Mesenchymal stem cell (in vitro differentiated cells and primary cell): ENCODE results near the gene NUP210.

Experiments
- DNase-seq: peaks from one replicate; pipeline ENCODE4 v3.0.0-alpha.2; 2013
- H2AFZ ChIP-seq: one replicate; pipeline ENCODE4 v1.6.1; 2013; ENCODE audit warnings: low read depth, mild to moderate bottlenecking, control low read depth, inconsistent platforms, low read length, moderate library complexity
- H2AK5ac ChIP-seq: 2 replicates; pipeline ENCODE4 v1.6.1; 2013; ENCODE audit warnings: low read length, moderate library complexity, mild to moderate bottlenecking, inconsistent platforms; ENCODE audit not compliant: severe bottlenecking
- H2BK120ac ChIP-seq: one replicate; pipeline ENCODE4 v1.6.1; 2013; ENCODE audit warnings: low read depth, mild to moderate bottlenecking, inconsistent platforms, low read length, moderate library complexity
- H2BK12ac ChIP-seq, 2 experiments: one replicate each; pipeline ENCODE4 v1.6.1; 2013; ENCODE audit warnings: inconsistent platforms in 2 of 2, low read length in 2 of 2, mild to moderate bottlenecking in 2 of 2, moderate library complexity in 2 of 2, control low read depth in 1 of 2
- H2BK15ac ChIP-seq: one replicate; pipeline ENCODE4 v1.6.1; 2013; ENCODE audit warnings: mild to moderate bottlenecking, low read depth, inconsistent platforms; ENCODE audit not compliant: poor library complexity, severe bottlenecking
- H2BK5ac ChIP-seq: 2 replicates; pipeline ENCODE4 v1.6.1; 2013; ENCODE audit warnings: low read depth, mild to moderate bottlenecking, low read length, control low read depth, inconsistent platforms; ENCODE audit not compliant: poor library complexity, severe bottlenecking
- H3K14ac ChIP-seq, 2 experiments: one replicate each; pipeline ENCODE4 v1.6.1; 2013; ENCODE audit warnings: inconsistent platforms in 2 of 2, low read length in 2 of 2, control low read depth in 1 of 2, mild to moderate bottlenecking in 1 of 2, moderate library complexity in 1 of 2
- H3K18ac ChIP-seq, 2 experiments: one replicate each; pipeline ENCODE4 v1.6.1; 2013; ENCODE audit warnings: inconsistent platforms in 2 of 2, low read length in 2 of 2, control low read depth in 1 of 2, low read depth in 1 of 2, mild to moderate bottlenecking in 1 of 2
- H3K23ac ChIP-seq, 2 experiments: one replicate each; pipeline ENCODE4 v1.6.1; 2013; ENCODE audit warnings: inconsistent platforms in 2 of 2, low read length in 2 of 2, mild to moderate bottlenecking in 2 of 2, moderate library complexity in 2 of 2, control low read depth in 1 of 2
- H3K27ac ChIP-seq: 2 replicates; pipeline ENCODE4 v1.5.1; 2013; ENCODE audit warnings: mild to moderate bottlenecking, moderate library complexity, low read length, control low read depth, inconsistent platforms; ENCODE audit not compliant: poor library complexity, severe bottlenecking
- H3K27me3 ChIP-seq, 2 experiments: 2 replicates each; pipeline versions ENCODE4 v1.6.1 to v1.7.0; 2013; ENCODE audit warnings: low read length in 2 of 2, mild to moderate bottlenecking in 2 of 2, moderate library complexity in 2 of 2, control low read depth in 1 of 2, inconsistent platforms in 1 of 2; ENCODE audit not compliant: control insufficient read depth in 1 of 2, insufficient read depth in 1 of 2
- H3K36me3 ChIP-seq, 2 experiments: 2 replicates each; pipeline versions ENCODE4 v1.6.1 to v1.7.0; 2013; ENCODE audit warnings: low read length in 2 of 2, control low read depth in 1 of 2, inconsistent platforms in 1 of 2, low read depth in 1 of 2, mild to moderate bottlenecking in 1 of 2; ENCODE audit not compliant: insufficient read depth in 2 of 2, control insufficient read depth in 1 of 2
- H3K4ac ChIP-seq, 2 experiments: one replicate each; pipeline ENCODE4 v1.6.1; 2013; ENCODE audit warnings: inconsistent platforms in 2 of 2, low read length in 2 of 2, mild to moderate bottlenecking in 2 of 2, moderate library complexity in 2 of 2, control low read depth in 1 of 2, low read depth in 1 of 2
- H3K4me1 ChIP-seq: 2 replicates; pipeline ENCODE4 v1.6.1; 2013; ENCODE audit warnings: low read depth, low read length, control low read depth; ENCODE audit not compliant: control insufficient read depth, insufficient read depth
- H3K4me2 ChIP-seq: 2 replicates; pipeline ENCODE4 v1.6.1; 2013; ENCODE audit warnings: low read length, mild to moderate bottlenecking, inconsistent platforms; ENCODE audit not compliant: poor library complexity, severe bottlenecking
- H3K4me3 ChIP-seq, 2 experiments: 2 replicates each; pipeline versions ENCODE4 v1.5.1 to v1.7.0; 2013; ENCODE audit warnings: low read length in 2 of 2, mild to moderate bottlenecking in 2 of 2, control low read depth in 1 of 2, low read depth in 1 of 2; ENCODE audit not compliant: insufficient read depth in 1 of 2
- H3K79me1 ChIP-seq: replicated peaks from 2 replicates; pipeline ENCODE4 v1.6.1; 2013; ENCODE audit warnings: mild to moderate bottlenecking, control low read depth, low read length, inconsistent platforms; ENCODE audit not compliant: poor library complexity, severe bottlenecking
- H3K9ac ChIP-seq: 2 replicates; pipeline ENCODE4 v1.7.0; 2013; ENCODE audit warnings: mild to moderate bottlenecking, low read length, moderate library complexity
- H3K9me3 ChIP-seq: 2 replicates; pipeline ENCODE4 v1.7.0; 2013; ENCODE audit warnings: mild to moderate bottlenecking, low read length; ENCODE audit not compliant: control insufficient read depth
- H4K8ac ChIP-seq: one replicate; pipeline ENCODE4 v1.6.1; 2013; ENCODE audit warnings: inconsistent platforms, mild to moderate bottlenecking, low read length, moderate library complexity
- H4K91ac ChIP-seq: one replicate; pipeline ENCODE4 v1.6.1; 2013; ENCODE audit warnings: mild to moderate bottlenecking, low read length, inconsistent platforms
- WGBS: methylation state at CpG from one replicate; pipeline ENCODE4 v1.1.7; 2013; ENCODE audit warnings: mixed read lengths; 5-methylcytosine and 5-hydroxymethylcytosine counted together

NUP210 gene

GRCh38 chr3:13323822-13324221, 96.3 kb downstream of the NUP210 start:
- Histone ChIP-seq H3K36me3 (no peaks in the 10 kb centered on the region), H2BK5ac (no peak overlapping the region), H2AK5ac (no peak overlapping the region), H3K4me1 (peaks cover 2% of the 10 kb centered on the region), H3K4me2 (no peak overlapping the region), H3K4ac (no peak overlapping the region), H2BK15ac (no peak overlapping the region), H4K91ac (no peak overlapping the region), H3K27me3 (peaks cover 11 to 48% of the 10 kb centered on the region in 2 experiments), H3K79me1 (no peaks in the 10 kb centered on the region), H3K9me3 (no peaks in the 10 kb centered on the region), H2BK120ac (no peak overlapping the region), H2BK12ac (no peak overlapping the region), H2AFZ (no peak overlapping the region), H3K18ac (no peak overlapping the region), H3K14ac (no peak overlapping the region), H4K8ac (no peak overlapping the region), H3K27ac (no peak overlapping the region), H3K23ac (no peak overlapping the region), H3K4me3 (no peak overlapping the region), H3K9ac (no peak overlapping the region)
- 69% methylated on average over 5 of the region's 5 CpGs for WGBS
- no peak for DNase-seq

GRCh38 chr3:13322324-13322723, 97.8 kb downstream of the NUP210 start:
- Histone ChIP-seq H3K79me1 (no peaks in the 10 kb centered on the region), H2BK120ac (no peak overlapping the region), H3K4ac (no peak overlapping the region), H4K91ac (no peak overlapping the region), H3K14ac (no peak overlapping the region), H3K27ac (no peak overlapping the region), H4K8ac (no peak overlapping the region), H3K23ac (no peak overlapping the region), H3K9me3 (no peaks in the 10 kb centered on the region), H2AFZ (no peak overlapping the region), H3K9ac (no peak overlapping the region), H3K18ac (no peak overlapping the region), H3K4me2 (no peak overlapping the region), H2BK5ac (no peak overlapping the region), H2AK5ac (no peak overlapping the region), H2BK15ac (no peak overlapping the region), H3K4me1 (peaks cover 2% of the 10 kb centered on the region), H2BK12ac (no peak overlapping the region), H3K36me3 (no peaks in the 10 kb centered on the region), H3K27me3 (peaks cover 8 to 34% of the 10 kb centered on the region in 2 experiments), H3K4me3 (no peak overlapping the region)
- 82% methylated on average over 8 of the region's 8 CpGs for WGBS
- no peak for DNase-seq

- Histone ChIP-seq H3K4me1 (no peaks in the 10 kb centered on the region), H3K23ac (no peak overlapping the region), H2AFZ (no peak overlapping the region), H3K9ac (no peak overlapping the region), H2BK12ac (no peak overlapping the region), H3K4me2 (no peak overlapping the region), H3K9me3 (no peaks in the 10 kb centered on the region), H3K36me3 (no peaks in the 10 kb centered on the region), H2BK5ac (no peak overlapping the region), H2BK120ac (no peak overlapping the region), H3K4ac (no peak overlapping the region), H3K27ac (no peak overlapping the region), H4K91ac (no peak overlapping the region), H2BK15ac (peak overlapping the region; percentile 74), H3K27me3 (peaks cover 8 to 22% of the 10 kb centered on the region in 2 experiments), H3K14ac (no peak overlapping the region), H2AK5ac (no peak overlapping the region), H3K4me3 (no peak overlapping the region), H3K18ac (no peak overlapping the region), H3K79me1 (no peaks in the 10 kb centered on the region), H4K8ac (no peak overlapping the region)
- no peak for DNase-seq
- whole genome bisulfite sequencing = 92% methylated on average over 21 of the region's 22 CpGs
Observed at GRCh38 chr3:13319564-13320220, 100.4 kb downstream of the NUP210 start.

- Histone ChIP-seq H4K91ac (no peak overlapping the region), H3K23ac (no peak overlapping the region), H3K14ac (no peak overlapping the region), H3K4me3 (no peak overlapping the region), H3K4me2 (no peak overlapping the region), H3K27me3 (peaks cover 2 to 16% of the 10 kb centered on the region in 2 experiments), H3K36me3 (no peaks in the 10 kb centered on the region), H2BK15ac (no peak overlapping the region), H4K8ac (no peak overlapping the region), H2BK12ac (no peak overlapping the region), H3K9me3 (no peaks in the 10 kb centered on the region), H2BK120ac (no peak overlapping the region), H3K4ac (no peak overlapping the region), H2AFZ (no peak overlapping the region), H3K79me1 (no peaks in the 10 kb centered on the region), H3K18ac (no peak overlapping the region), H3K4me1 (peaks cover 3% of the 10 kb centered on the region), H2AK5ac (no peak overlapping the region), H2BK5ac (no peak overlapping the region), H3K9ac (no peak overlapping the region), H3K27ac (no peak overlapping the region)
- 83% methylated on average over 14 of the region's 14 CpGs for WGBS
- no peak for DNase-seq
Observed at GRCh38 chr3:13318626-13319470, 101.3 kb downstream of the NUP210 start.
